ENCODE measurements around the gene POLR2E. TPM values are rescaled to one million over a fixed set of nuclear protein-coding genes. Genes with fewer than 3 reads are reported as not detected.
A peak's percentile ranks its signal among the peaks of the same experiment; 100 is the strongest.

Gene POLR2E
- total and polyA plus RNA-seq, 9 of the 15 experiments (the other 6 are each of a cell fraction or from before 2014, with no cell fraction given): 3.4 to 413 (median 244) TPM

- 0 out of 2 replicates have a peak, but pooled peaks have one; percentile 14 for TF ChIP-seq ZNF609 (CRISPR knock-in tag; IDR thresholded peaks at IDR 0.05; ENCODE audit: borderline replicate concordance)
- TF ChIP-seq ZNF445 (CRISPR knock-in tag; IDR thresholded peaks at IDR 0.05; ENCODE audit: low read depth): no peak
- peak; percentile 69 to 83 for TF ChIP-seq HDAC1 (IDR thresholded peaks at IDR 0.05)
- TF ChIP-seq NFIC (IDR thresholded peaks at IDR 0.05): peak; percentile 62
- TF ChIP-seq PHTF2 (CRISPR knock-in tag; IDR thresholded peaks at IDR 0.05): no peak
- TF ChIP-seq MNT (conservative IDR thresholded peaks at IDR 0.05): no peak; a peak in 1 of 4 replicates
- TF ChIP-seq CBX2 (IDR thresholded peaks at IDR 0.05; ENCODE audit: insufficient read depth, low read length, poor library complexity, severe bottlenecking): no peak
- no peak for TF ChIP-seq MED1 (CRISPR knock-in tag; IDR thresholded peaks at IDR 0.05; ENCODE audit: borderline replicate concordance)
- TF ChIP-seq MAZ (CRISPR knock-in tag; conservative IDR thresholded peaks at IDR 0.05 in 1 of 2, IDR thresholded peaks at IDR 0.05 in 1 of 2): peak in 1 of 2 experiments; percentile 61; a peak in 1 of 4 replicates
- TF ChIP-seq HNRNPUL1 (IDR thresholded peaks at IDR 0.05; ENCODE audit: low read length): no peak
- peak; percentile 100 for TF ChIP-seq PKNOX1 (IDR thresholded peaks at IDR 0.05)
- peak in 1 of 2 experiments; percentile 39 for TF ChIP-seq AFF1 (IDR thresholded peaks at IDR 0.05; ENCODE audit: low read depth in 1 of 2, partially characterized antibody in 2 of 2)
- no peak for TF ChIP-seq TAF7 (tag; IDR thresholded peaks at IDR 0.05)
- no peak for TF ChIP-seq TCFL5 (CRISPR knock-in tag; conservative IDR thresholded peaks at IDR 0.05)
Measured at GRCh38 chr19:1040476-1041271, 54.5 kb downstream of the POLR2E start (continued).

All from K562 (cell line).